Mucosa of rectum (tissue), 2 donors: ENCODE measurements around the gene ARV1.

ENCODE experiments used
- H3K27ac ChIP-seq, 2 donors: one replicate each; pipeline ENCODE4 v1.7.0; 2013; ENCODE audit warnings: inconsistent platforms in 2 of 2, low read depth in 2 of 2, low read length in 2 of 2
- H3K27me3 ChIP-seq, 2 donors: one replicate each; pipeline ENCODE4 v1.7.0; 2013; ENCODE audit warnings: low read length in 2 of 2; ENCODE audit not compliant: control insufficient read depth in 2 of 2, insufficient read depth in 2 of 2
- H3K36me3 ChIP-seq, 2 donors: one replicate each; pipeline ENCODE4 v1.7.0; 2013; ENCODE audit warnings: low read length in 2 of 2; ENCODE audit not compliant: control insufficient read depth in 2 of 2, insufficient read depth in 2 of 2
- H3K4me1 ChIP-seq, 2 donors: one replicate each; pipeline ENCODE4 v1.7.0; 2013; ENCODE audit warnings: low read length in 2 of 2, mild to moderate bottlenecking in 1 of 2; ENCODE audit not compliant: control insufficient read depth in 2 of 2, insufficient read depth in 2 of 2
- H3K4me3 ChIP-seq, 2 donors: one replicate each; pipeline ENCODE4 v1.7.0; 2013; ENCODE audit warnings: low read length in 2 of 2
- H3K9ac ChIP-seq, 2 donors: one replicate each; pipeline ENCODE4 v1.7.0; 2013; ENCODE audit warnings: low read length in 2 of 2, low read depth in 1 of 2, mild to moderate bottlenecking in 1 of 2
- H3K9me3 ChIP-seq, 2 donors: one replicate each; pipeline ENCODE4 v1.7.0; 2013; ENCODE audit warnings: low read length in 2 of 2; ENCODE audit not compliant: control insufficient read depth in 2 of 2
- donor health status: healthy.
- donor health status: Normal muscosa, but diverticular disease.

Gene ARV1

DNA sequence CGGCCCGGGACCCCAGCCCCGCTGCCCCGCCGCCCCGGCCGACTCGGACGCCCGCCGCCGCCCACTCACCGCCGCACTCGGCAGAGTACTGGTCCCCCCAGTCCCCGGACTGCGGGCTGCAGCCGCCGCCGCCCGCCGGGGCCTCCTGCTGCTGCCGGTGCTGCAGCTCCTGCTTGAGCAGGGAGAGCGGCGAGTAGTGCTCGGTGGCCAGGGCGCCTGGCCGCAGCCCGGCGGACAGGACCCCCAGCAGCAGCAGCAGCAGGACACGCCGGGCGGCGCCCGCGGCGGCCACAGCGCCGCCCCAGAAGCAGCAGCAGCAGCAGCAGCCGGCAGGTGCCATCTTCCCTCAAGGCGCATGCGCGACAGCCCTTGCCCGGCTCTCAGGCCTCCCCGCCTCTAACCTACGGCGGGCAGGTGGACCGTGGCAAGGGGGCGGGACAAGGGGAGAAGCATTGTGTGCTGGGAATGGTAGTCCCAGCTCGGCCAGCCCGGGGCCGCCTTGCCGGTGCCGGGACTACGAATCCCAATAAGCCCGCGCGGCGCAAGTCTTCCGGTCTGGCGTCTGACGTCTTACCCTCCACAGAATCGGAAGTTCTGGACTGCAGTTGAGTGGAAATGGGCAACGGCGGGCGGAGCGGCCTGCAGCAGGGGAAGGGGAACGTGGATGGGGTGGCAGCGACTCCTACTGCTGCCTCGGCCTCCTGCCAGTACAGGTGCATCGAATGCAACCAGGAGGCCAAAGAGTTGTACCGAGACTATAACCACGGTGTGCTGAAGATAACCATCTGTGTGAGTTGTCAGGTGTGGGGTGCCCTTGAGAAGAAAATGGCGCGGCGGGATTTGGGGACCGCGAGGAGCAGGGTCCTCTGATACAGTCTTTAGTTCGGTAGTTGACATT is at the start of gene ARV1, which contains the start of gene TTC13:
ARV1 (plus strand) TSS at position 604 of the 898 bp plus-strand sequence; CDS start at position 616, 12 bp downstream.
TTC13 (minus strand) TSS at position 371 of the 898 bp plus-strand sequence; CDS start at position 340, 31 bp downstream.
- peaks cover 13 to 26% of the 10 kb centered on the region in 2 donors for H3K4me1 ChIP-seq
- peak within 1 kb of the TSS; percentile 81 to 82 for H3K9ac ChIP-seq

DNA sequence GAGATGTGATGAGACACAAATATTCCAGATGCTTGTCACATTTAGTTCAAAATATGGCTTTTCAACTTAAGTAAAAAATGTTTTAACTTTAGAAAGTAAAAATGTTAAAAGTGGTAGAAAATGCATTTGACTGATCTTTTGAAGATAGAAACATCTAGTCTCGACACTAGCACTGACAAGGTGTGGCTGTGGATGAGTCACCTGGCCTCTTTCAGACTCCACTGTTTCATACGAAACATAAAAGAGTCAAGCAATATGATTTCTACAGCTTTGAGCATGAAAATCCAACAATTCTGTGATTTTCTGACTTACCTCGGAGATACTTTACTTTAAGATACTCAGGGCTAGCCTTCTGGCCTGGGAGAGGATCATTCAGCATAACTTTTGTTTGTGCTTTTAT is 47.9 kb upstream of the ARV1 start:
- H3K36me3 ChIP-seq = peaks cover 24 to 36% of the 10 kb centered on the region in 2 donors
- no peaks in the 10 kb centered on the region for H3K9me3 ChIP-seq
- H3K27me3 ChIP-seq = no peaks in the 10 kb centered on the region
- no peak overlapping the region for H3K4me3 ChIP-seq
- no peak overlapping the region for H3K9ac ChIP-seq
- H3K27ac ChIP-seq = no peak overlapping the region
- H3K4me1 ChIP-seq = no peaks in the 10 kb centered on the region

More for the DNA sequence above, at the start of gene ARV1, which contains the start of gene TTC13:
- Histone ChIP-seq H3K27me3 (no peaks in the 10 kb centered on the region), H3K4me3 (peak within 1 kb of the TSS; percentile 95), H3K36me3 (peaks cover 6 to 14% of the 10 kb centered on the region in 2 donors), H3K27ac (peak within 1 kb of the TSS; percentile 74 to 83), H3K9me3 (no peaks in the 10 kb centered on the region)

DNA sequence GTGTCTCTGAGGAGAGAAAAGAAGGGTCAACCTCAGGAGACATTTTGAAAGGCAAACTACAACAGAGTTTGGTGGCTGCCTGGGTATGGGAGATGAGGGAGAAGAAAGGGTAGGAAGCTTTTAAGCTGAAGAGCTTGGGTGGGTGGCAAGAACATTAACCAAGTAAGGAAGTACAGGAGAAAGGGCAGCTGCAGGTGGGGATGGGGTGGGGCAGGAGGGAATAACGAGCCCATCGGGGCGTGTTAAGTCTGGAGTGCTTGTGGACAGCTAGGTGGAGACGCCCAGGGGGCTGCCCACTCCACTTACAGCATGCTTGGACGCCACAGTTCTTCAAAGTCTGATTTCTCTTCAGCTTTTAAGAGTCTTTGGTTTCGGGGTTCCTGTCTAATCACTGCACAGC is 43.0 kb upstream of the ARV1 start:
- Histone ChIP-seq H3K9me3 (no peaks in the 10 kb centered on the region), H3K27ac (no peak overlapping the region), H3K9ac (no peak overlapping the region), H3K4me3 (no peak overlapping the region), H3K27me3 (no peaks in the 10 kb centered on the region), H3K36me3 (peaks cover 11 to 16% of the 10 kb centered on the region in 2 donors), H3K4me1 (peaks cover 0 to 9% of the 10 kb centered on the region in 2 donors)

DNA sequence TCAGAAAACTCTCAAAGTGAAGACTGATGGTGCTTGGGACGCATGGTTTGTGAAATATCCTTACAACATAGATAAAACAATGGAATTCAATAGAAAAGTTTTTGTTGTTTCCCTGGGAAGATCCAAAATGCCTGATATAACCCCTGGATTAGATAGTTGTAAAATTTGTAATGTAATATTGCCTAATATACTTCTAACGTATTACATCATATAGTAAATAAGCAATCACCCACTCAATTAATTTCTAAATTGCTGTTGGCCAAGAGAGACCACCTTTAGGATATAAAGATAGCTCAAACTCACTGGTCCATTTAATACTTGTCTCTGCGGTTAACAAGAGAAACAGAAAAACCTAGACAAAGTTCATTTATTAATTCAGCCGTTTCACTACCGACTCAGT is 42.4 kb upstream of the ARV1 start:
- Histone ChIP-seq H3K4me3 (no peak overlapping the region), H3K4me1 (peaks cover 0 to 9% of the 10 kb centered on the region in 2 donors), H3K27ac (no peak overlapping the region), H3K9me3 (no peaks in the 10 kb centered on the region), H3K27me3 (no peaks in the 10 kb centered on the region), H3K36me3 (peaks cover 5 to 14% of the 10 kb centered on the region in 2 donors), H3K9ac (no peak overlapping the region)

DNA sequence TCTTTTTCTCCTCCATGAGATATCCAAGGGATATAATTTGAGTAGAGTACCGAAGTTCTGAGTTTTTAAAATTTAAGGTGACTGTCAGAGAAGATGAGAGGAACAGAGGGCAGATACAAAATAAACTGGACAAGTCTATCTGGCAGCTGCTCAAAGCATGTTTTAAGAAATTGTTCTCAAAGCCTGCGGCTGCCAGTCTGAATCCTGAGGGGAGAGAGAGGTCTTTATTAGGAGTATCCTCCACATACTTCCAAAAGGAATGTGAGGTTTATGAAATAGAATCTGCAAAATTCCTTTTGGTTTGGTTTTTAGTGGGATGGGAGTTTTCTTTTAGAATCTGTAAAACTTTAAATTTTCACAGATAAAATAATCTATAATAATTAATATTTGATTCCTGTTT is 41.5 kb upstream of the ARV1 start:
- Histone ChIP-seq H3K9me3 (no peaks in the 10 kb centered on the region), H3K9ac (no peak overlapping the region), H3K4me1 (peaks cover 0 to 9% of the 10 kb centered on the region in 2 donors), H3K27ac (no peak overlapping the region), H3K36me3 (peaks cover 0 to 12% of the 10 kb centered on the region in 2 donors), H3K4me3 (no peak overlapping the region), H3K27me3 (no peaks in the 10 kb centered on the region)

DNA sequence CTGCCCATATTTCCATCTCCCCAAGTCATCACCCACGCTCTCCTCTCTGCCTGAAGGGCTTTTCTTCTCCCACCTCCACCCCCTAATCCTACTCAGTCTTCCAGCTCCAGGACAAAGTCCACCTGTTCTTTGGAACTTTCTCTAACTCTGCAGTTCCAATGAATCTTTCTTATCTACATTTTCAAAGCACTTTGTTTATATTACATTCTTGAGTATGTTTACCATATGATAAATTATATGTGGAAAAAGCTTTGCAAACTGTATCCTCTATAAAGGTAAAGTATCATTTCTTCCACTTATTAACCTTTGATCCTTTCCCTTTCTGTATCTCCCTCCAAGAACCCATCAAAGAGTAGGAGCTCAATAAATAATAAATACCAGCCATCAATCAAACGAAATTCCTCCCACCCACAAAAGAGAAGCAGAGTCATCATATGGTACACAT is 39.9 kb upstream of the ARV1 start:
- H3K4me1 ChIP-seq = peaks cover 0 to 9% of the 10 kb centered on the region in 2 donors
- no peak overlapping the region for H3K9ac ChIP-seq
- peaks cover 5 to 8% of the 10 kb centered on the region in 2 donors for H3K36me3 ChIP-seq
- peak overlapping the region in 1 of 2 donors; percentile 0 for H3K4me3 ChIP-seq
- H3K27me3 ChIP-seq = no peaks in the 10 kb centered on the region
- no peak overlapping the region for H3K27ac ChIP-seq
- H3K9me3 ChIP-seq = no peaks in the 10 kb centered on the region

DNA sequence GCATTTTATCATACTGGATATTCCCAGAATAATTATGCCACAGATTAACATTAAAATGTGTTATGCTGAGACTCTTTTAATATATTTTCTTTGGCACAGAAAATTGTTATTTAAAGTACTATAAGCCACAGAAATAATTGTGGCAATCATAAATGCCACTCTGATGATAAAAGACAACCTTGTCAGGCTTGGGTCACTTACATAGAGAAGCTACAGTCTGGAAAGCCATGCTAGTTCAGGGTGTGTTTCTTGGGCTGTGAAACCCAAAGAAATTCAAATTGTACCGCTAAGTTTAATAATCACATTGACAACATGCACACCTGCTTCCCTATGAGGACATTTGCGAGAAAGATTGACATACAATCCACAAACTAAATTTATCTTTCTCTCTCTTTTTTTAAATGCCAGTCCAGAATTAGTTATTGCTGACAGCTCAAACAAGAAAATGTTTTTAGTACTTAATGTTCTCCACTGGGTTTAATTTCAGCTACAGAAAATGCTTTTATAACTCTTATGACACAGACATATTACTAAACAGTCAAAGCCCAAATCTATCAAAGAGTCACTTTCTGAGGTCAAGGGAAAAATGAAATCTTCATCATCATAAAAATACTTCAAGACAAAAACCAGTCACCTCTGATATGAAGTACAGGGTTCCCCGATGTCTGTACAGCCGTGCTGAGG is 38.9 kb upstream of the ARV1 start:
- H3K27ac ChIP-seq = peak overlapping the region in 1 of 2 donors; percentile 2
- peaks cover 0 to 9% of the 10 kb centered on the region in 2 donors for H3K4me1 ChIP-seq
- H3K36me3 ChIP-seq = peaks cover 11 to 13% of the 10 kb centered on the region in 2 donors
- no peaks in the 10 kb centered on the region for H3K27me3 ChIP-seq
- H3K4me3 ChIP-seq = no peak overlapping the region
- H3K9me3 ChIP-seq = no peaks in the 10 kb centered on the region
- H3K9ac ChIP-seq = no peak overlapping the region

DNA sequence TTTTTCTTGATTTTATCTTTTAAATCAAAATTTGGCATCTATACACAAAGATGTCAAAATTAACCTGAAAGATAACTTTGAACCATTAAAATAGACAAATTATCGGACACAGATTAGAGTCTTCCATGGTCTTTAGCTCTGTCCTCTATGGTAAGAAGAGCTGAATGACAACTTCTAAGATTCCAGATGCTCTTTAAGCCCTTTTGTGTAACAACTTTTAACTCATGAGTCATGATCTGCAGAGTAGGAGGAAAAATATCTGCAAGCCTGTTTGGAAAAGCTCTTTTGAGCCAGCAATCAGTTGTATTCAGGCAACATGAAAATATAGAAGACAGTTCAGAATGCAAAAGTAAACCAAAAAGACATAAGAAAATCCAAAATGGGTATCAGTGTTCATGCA is 38.0 kb upstream of the ARV1 start:
- Histone ChIP-seq H3K4me3 (no peak overlapping the region), H3K9me3 (no peaks in the 10 kb centered on the region), H3K9ac (no peak overlapping the region), H3K4me1 (peaks cover 0 to 9% of the 10 kb centered on the region in 2 donors), H3K27me3 (no peaks in the 10 kb centered on the region), H3K36me3 (peaks cover 15 to 16% of the 10 kb centered on the region in 2 donors), H3K27ac (no peak overlapping the region)

DNA sequence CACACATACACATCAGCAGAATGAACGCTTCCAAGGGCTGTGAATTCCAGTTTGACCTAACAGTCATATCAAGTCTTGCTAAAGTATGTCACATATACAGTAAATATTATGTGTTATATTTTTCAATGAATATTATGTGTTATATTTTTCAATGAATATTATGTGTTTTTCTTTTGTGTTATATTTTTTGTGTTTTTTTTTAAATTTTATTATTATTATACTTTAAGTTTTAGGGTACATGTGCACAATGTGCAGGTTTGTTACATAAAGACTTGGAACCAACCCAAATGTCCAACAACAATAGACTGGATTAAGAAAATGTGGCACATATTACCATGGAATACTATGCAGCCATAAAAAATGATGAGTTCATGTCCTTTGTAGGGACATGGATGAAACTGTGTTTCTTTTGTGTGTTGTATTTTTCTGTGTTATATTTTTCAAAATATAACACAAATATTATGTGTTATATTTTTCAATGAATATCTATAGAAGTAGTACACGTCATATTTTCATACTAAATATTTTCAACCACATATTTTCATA is 35.8 kb upstream of the ARV1 start:
- no peaks in the 10 kb centered on the region for H3K9me3 ChIP-seq
- H3K4me3 ChIP-seq = no peak overlapping the region
- H3K4me1 ChIP-seq = peaks cover 0 to 9% of the 10 kb centered on the region in 2 donors
- no peak overlapping the region for H3K27ac ChIP-seq
- no peaks in the 10 kb centered on the region for H3K27me3 ChIP-seq
- peaks cover 13 to 16% of the 10 kb centered on the region in 2 donors for H3K36me3 ChIP-seq
- no peak overlapping the region for H3K9ac ChIP-seq
